Measurements from ENCODE around the gene SS18L1.

DNA sequence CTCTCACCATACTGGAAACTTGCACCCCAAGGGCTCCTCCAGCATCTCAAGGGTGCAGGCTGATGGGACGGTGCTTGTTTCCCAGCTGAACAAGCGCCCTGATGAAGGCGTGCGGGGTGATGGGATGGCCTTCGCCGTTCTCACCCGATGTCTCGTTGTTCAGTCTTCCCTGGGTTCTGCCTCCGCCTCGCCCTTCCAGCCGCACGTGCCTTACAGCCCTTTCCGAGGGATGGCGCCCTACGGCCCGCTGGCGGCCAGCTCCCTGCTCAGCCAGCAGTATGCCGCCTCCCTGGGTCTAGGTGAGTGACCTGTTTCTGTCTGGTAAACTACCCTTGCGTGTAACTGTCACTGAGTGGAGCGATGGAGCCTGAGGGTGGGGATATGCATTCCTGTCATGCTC, 17.4 kb upstream of the SS18L1 start:
- no peak for TF ChIP-seq REST (IDR thresholded peaks at IDR 0.05; ENCODE audit: low read depth, low read length)
- no peak for TF ChIP-seq CTCF (IDR thresholded peaks at IDR 0.05)
- TF ChIP-seq YY1 (IDR thresholded peaks at IDR 0.05; ENCODE audit: low read depth): no peak
- TF ChIP-seq POLR2AphosphoS5 (IDR thresholded peaks at IDR 0.05; ENCODE audit: low read depth, low read length): no peak
- TF ChIP-seq EP300 (IDR thresholded peaks at IDR 0.05; ENCODE audit: borderline replicate concordance in 1 of 2, low read depth in 1 of 2, low read length in 1 of 2): no peak
- no peak for TF ChIP-seq RFX5 (IDR thresholded peaks at IDR 0.05; ENCODE audit: low read length)
- TF ChIP-seq CHD2 (IDR thresholded peaks at IDR 0.05; ENCODE audit: low read length, partially characterized antibody): no peak
- TF ChIP-seq MXI1 (IDR thresholded peaks at IDR 0.05; ENCODE audit: low read depth, low read length): no peak
- no peak for TF ChIP-seq NRF1 (IDR thresholded peaks at IDR 0.05; ENCODE audit: low read depth, low read length)
- no peak for TF ChIP-seq GABPA (IDR thresholded peaks at IDR 0.05; ENCODE audit: low read depth)
- TF ChIP-seq, protein P1, sequence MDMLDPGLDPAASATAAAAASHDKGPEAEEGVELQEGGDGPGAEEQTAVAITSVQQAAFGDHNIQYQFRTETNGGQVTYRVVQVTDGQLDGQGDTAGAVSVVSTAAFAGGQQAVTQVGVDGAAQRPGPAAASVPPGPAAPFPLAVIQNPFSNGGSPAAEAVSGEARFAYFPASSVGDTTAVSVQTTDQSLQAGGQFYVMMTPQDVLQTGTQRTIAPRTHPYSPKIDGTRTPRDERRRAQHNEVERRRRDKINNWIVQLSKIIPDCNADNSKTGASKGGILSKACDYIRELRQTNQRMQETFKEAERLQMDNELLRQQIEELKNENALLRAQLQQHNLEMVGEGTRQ (IDR thresholded peaks at IDR 0.05; ENCODE audit: borderline replicate concordance, low read depth, low read length): no peak
- TF ChIP-seq FOXJ3 (CRISPR knock-in tag; IDR thresholded peaks at IDR 0.05): no peak
- TF ChIP-seq SMC3 (IDR thresholded peaks at IDR 0.05; ENCODE audit: low read depth, low read length): no peak
- no peak for TF ChIP-seq RAD21 (IDR thresholded peaks at IDR 0.05; ENCODE audit: low read length)

Data from SK-N-SH (cell line).